HG03159 (cell line): ENCODE measurements around the gene CCER1.
A peak's percentile ranks its signal among the peaks of the same experiment; 100 is the strongest.
"Not testable (repeated sequence)": the region's sequence is repeated elsewhere in the genome, so short reads cannot be mapped to it uniquely, and the experiment has no call there.

Experiments used
- ATAC-seq: cut with Tn5 transposase; IDR thresholded peaks from one replicate; pipeline ENCODE4 v1.9.1; 2021; ENCODE audit warnings: mild to moderate bottlenecking, moderate library complexity; ENCODE audit not compliant: unreplicated experiment

Gene CCER1, protein sequence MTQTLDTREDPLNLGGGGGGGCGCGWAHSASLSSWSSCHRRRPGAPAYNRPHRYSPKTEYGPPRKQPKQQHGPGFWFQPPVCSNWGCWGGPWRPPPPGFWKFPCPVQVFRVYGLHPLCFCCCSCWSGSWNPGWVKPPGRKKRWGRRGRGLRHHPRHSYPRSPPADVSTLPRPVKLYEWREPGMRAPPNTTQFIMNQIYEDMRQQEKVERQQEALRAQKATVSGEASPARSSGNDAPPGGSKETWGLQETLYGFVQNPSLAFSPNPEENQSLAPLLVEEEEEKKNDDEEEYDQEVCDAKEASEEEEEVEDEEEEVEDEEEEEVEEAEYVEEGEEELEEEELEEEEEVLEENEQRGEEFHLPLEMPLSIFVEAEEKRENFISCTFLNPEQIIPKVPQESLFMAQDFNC

DNA sequence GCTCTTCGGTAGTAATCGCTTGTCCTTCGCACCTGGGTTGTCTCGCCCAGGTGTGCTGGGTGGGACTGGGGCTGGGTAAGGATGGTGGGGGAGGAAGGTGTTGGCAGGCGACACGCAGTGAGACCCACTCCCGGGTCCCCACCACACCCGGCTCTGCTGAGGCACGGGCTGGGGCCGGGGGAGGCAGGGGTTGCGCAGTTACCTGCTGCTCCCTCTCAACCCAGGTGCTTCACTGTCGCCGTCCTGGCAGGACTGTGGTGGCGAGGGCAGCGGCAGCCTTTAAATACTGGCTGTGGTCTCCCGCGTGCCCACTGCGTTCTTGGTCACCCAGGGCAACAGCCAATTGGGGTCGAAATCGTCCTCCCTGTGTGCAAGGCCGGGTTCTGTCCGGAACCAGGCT lies at the start of gene CCER1:
Gene CCER1 (minus strand): TSS at position 256 of the 400 bp plus-strand sequence. CDS start 434 bp downstream, outside the sequence.
- no peak for ATAC-seq

DNA sequence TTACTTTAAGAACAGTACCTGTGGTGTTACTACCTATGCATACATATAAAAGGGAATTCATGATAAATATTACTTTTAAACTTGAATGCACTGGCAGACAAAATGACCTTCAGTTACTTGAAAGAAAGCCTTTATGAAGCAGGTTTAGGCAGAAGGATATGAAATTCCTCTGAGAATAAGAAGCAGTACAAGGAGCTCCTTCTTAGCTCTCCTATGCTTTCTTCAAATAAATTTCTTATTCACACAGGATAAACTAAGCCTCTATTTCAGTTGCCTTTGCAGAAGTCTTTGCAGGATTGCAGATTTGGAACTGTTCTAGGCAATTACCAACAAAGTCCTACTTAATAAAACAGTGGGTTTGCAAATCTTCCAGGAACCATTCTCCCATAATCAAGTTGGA lies 48.8 kb upstream of the CCER1 start:
- no peak for ATAC-seq

DNA sequence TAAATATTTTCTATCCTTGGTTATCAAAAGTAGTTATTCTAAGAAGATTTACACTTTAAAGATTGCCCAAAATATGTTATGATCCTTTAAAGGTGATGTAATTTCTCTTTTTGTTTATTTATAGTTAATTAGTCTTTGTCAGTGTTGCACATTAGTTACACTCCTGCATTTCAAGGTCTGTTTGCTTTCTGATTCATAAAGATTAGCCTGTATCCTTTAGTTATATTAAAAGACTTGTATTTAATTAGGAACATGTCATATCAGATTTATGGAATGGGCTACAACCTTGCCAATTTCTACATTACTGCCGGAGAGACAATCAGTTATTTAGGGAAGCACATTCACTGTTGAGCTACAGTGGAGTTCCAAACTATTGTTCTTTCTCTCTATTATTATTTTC lies 46.3 kb upstream of the CCER1 start:
- no peak for ATAC-seq

DNA sequence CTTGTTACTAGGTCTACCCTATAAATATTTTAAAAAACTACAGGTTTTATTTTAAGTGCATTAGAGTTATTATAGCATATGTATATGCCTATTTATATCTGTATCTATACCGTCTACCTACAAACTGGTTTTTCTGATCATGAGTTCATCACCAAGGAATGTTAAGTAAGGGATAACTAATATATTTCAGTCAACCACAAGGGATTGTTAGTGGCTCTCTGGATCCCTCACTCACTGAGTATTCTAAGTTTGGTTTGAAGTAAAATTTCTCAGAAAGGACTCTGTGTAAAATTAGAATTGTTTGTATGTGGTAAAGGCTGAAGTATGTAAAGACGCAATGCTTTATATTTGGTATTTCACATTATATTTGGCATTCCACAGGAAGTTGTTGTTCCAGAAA lies 45.0 kb upstream of the CCER1 start:
- no peak for ATAC-seq

DNA sequence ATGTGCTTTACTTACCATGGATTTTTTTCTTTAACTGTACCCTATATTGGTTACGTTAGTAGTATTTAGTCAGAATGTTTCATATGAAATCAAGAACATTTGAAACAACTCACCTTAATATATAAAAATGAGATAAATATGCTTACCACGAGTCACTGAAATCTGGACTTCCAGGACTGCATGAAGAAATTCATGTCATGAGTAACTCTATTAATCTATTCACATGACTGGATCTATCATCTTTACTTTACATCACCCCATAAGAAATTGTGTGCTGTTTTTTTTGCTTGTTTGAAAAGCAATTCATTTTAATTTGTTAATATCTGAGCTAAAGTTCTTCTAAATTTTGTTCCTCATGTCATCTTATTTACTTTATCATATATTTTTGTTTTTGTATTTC lies 44.6 kb upstream of the CCER1 start:
- ATAC-seq = no peak

DNA sequence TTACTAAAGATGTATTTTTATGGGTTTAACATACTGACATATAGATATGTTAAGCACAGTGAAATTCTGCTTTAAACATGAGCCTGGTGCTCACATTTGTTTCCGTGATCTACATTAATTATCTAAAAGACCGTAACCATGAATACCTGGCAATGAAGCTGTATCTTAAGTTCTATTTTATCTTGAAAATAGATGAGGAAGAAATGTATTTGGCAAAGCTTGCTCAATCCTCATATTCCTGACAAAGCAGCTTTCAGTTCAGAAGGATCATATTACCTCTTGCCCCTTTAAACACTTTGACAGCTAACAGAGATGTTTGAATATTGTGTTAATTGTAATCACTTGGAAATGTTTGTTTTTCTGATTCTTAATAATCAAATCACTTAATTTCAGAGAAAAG lies 40.0 kb upstream of the CCER1 start:
- ATAC-seq = no peak

DNA sequence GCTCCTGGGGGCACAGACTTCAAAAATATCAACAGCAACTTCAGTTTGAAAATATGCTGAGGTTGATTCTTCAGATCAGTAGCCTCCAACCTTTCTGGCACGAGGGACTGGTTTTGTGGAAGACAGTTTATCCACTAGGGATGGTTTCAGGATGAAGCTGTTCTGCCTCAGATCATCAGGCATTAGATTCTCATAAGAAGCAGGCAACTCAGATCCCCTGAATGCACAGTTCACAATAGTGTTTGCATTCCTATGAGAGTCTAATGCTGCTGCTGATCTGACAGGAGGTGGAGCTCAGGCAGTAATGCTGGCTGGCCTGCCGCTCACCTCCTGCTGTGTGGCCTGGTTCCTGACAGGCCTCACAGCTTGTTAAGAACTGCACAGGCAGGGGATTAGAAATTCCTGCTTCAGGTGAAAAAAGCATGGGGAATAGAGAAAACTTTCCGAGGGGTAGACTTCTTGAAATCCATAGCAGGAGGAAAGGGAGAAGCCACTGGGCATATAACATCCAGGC lies 37.0 kb upstream of the CCER1 start:
- no peak for ATAC-seq

DNA sequence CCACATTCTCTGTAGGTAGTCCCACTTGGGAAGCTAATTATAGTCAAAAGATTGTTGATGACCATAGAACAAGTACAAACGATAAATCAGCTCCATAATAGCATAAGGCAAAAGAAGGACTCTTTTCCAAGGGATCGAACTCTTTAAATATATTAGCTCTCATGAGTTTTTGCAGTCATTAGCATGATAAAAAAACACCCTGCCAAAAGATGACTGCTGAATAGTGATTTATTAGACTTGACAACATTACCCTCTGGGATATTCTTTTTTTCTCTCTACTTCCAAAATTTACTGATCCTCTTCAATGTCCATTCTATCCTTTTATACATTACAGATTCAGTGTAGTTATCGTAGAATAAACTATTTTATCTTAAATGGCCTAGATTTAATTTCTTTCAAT lies 35.6 kb upstream of the CCER1 start:
- ATAC-seq = no peak

DNA sequence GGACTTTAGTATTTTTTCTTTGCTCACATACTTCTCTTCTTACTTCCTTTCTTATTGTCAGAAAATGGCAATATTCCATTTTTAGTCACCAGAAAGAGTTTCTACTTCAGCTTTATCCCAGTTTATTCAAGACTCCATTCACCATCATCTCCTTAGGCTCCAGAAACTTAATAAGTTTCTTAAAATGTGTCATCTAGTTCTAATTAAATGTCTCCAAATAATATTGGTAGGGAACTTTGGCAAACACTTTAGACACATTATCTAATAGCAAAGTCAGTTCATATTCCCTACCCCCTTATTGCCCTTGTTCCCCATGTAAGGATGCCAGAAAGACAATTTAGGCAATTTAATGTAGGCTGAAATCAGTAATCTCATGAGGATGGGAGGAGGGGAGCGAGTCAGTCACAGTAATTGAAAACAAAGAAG lies 34.7 kb upstream of the CCER1 start:
- ATAC-seq = no peak

DNA sequence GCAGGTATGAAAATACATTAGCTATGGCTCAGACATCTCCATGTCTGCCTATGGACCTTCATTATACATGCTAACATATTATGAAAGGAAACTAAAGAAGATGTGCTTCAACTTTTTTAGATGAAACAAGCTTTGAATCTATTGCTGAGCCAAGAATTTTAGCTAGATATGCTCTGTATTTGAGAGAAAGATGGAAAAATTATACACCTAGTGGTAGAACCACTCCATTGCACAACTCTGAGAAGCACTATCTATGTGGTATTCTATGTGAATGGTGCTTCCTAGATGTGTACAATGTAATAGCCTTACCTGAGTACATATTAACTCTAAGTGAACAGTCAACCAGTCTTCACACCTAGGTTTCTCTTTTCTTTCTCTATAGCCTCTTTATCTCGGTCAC lies 32.5 kb upstream of the CCER1 start:
- ATAC-seq = peak; percentile 87

DNA sequence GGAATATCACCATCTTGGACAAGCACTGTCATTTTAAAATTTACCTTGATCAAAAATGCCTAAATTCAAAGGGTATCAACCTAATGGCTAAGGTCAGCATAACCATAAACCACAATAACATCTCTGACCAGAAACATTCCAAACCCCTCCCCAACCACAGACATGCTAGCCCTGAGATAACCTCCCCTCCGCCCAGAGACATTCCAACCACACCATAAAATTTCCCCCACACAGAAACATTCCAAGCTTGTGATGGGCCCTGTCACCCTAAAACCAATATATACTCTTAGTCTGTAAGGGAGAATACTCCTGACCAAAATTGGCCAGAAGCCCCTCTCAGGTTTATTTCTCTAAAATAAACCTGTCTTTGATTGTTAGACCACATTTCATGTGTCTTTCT lies 32.1 kb upstream of the CCER1 start:
- ATAC-seq = no peak

DNA sequence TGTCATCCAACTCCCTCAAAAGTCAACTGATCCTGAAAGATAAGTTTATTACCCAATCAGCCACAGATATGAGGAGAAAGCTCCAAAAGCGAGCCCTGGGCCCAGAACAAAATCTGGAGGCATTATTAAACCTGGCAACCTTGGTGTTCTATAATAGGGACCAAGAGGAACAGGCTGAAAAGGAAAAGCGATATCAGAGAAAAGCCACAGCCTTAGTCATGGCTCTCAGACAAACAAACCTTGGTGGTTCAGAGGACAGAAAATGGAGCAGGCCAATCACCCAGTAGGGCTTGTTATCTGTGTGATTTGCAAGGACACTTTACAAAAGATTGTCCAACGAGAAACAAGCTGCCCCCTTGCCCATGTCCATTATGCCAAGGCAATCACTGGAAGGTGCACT lies 30.4 kb upstream of the CCER1 start:
- ATAC-seq = not testable (repeated sequence)

DNA sequence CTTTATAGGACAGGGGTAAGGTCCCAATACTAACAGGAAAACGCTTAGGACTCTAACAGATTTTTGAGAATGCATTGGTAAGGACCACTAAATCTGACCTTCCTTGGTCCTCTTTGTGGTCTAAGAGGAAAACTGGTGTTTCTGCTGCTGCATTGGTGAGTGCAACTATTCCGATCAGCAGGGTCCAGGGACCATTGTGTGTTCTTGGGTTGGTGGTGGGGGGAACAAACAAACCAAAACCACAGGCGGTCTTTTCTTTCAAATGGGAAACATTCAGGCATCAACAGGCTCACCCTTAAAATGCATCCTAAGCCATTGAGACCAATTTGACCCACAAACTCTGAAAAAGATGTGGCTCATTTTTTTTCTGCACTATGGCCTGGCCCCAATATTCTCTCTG lies 29.1 kb upstream of the CCER1 start:
- ATAC-seq = no peak

DNA sequence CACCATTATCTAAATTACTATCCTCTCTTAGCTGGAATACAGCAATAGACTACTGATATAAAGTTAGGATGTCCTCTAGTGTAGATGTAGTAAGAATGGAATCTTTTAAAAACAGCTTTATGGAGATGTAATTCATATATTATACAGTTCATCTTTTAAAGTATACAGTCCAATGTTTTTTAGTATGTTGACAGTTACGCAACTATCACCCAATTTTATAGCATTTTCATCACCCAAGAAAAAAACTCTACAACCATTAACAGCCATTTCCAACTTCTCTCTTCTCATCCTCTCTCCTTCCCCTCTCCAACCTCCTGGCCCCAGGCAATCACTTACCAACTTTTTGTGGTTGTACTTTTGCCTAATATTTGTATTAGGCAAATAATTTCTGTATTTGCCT lies 27.2 kb upstream of the CCER1 start:
- no peak for ATAC-seq

DNA sequence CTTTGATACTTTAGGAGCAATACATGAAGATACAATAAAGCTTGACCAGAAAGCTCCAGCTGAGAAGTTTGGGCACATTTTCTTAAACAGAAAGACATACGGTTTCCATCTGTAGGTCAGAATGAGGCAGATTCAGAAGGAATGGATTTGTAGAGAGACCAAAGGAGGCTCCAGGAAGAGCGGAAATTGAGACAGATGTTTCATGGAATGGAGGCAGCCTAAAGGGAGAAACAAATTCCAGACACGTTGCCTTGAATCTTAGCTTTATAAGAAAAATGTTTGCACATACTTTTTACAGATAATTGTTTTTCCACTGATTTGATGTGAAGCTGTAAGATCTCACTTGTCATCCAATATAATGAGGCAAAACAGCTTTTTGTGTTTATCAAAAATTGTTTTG lies 25.0 kb upstream of the CCER1 start:
- ATAC-seq = no peak

DNA sequence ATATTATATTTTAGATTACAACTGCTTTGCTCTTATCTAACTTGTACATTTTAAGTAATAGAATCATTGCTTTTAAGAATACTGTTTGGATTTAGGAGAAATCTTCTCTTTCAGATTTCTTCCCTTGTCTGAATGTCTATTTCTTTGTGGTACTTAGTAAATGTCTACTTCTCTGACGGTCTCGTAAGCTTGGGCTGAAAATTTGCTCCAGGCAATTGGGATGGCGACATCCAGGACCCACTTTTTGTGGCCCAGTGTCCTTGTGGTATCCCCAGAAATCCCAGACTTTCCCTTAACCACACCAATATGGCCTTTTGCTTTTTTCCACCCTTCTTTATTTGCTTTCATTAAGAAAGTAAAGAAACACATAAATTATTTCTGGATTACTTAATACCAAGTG lies 24.0 kb upstream of the CCER1 start:
- no peak for ATAC-seq

DNA sequence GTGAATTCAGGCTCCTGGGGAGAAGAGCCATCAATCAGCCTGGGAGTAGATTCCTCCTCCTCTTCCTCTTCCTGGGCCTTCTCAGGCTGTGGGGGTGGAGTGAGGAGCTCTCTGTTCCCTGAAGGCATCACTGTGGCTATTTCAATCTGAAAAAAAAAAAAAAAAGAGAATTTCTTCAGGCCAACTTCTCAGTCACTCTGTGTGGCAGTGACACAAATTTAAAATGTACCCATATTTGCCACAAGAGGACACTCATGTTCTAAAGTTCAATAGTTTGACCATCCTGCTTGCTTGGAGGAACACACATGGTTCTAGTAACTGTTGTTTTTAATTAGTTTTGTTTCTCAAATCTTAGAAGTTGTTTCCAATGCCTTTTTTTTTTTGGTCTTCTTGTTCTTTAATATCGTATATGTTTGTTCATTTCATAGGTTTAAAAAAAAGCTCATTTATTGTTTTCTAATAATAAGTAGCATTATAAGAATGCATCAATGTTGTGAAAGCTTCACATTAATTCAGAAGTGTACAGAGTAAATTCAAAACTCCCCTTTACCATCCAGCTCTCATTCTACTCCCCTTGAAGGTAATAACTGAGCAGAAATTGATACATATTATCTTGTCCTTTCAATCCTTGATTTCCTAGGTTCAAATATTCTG lies 23.3 kb upstream of the CCER1 start:
- ATAC-seq = peak; percentile 86

DNA sequence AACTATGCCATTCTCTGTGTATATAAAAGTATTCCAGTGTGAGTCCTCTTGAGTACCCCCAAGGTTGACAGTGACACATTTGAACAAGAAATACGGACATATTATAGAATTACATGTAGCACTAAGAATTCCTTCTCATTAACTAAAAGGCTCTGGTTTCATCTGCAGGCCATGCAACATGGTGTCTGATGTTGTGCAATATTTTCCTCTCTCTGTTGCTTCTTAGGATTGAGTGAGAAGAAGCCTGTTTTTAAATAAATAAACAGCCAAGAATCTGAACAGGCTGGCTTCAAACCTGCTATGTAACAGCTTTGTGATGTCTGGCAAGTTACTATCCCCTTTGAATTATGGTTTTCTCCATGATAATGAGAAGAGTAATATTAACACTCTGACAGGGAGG lies 22.2 kb upstream of the CCER1 start:
- no peak for ATAC-seq

DNA sequence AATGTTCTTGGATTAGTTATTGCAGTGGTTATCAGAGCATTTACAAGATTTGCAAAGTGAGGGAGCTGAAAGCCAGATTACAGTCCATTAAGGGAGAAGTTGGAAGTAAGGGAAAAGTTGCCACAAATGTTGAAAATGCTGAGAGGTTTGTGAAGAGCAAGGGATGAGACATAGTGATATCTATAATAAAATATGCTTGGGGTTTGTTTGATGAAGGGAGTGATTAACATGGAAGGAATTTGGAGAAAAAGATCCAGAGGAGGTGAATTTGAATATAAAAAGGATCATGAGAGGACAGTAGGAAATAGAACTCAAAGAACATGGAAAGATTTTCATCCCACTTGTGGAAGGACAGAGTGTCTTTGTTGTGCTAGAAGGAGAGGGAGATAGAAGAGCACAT lies 19.3 kb upstream of the CCER1 start:
- no peak for ATAC-seq

DNA sequence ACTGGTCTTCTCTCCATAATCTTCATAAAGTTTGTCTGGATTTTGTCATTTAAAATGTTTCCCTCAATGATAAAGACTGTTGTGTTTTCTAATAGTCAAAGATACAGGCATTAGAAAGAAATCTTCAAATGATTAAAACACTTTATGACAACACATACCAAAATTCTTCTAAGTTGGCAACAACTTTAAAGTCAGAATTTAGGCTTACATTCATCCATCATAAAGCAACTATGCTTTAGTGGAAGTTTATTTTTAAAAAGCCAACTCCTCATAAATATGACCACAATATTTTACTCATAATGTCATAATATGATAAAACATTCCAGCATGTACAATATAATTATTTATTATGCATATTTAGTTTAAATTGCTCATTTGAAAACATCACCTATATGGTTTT lies 17.2 kb upstream of the CCER1 start:
- no peak for ATAC-seq

DNA sequence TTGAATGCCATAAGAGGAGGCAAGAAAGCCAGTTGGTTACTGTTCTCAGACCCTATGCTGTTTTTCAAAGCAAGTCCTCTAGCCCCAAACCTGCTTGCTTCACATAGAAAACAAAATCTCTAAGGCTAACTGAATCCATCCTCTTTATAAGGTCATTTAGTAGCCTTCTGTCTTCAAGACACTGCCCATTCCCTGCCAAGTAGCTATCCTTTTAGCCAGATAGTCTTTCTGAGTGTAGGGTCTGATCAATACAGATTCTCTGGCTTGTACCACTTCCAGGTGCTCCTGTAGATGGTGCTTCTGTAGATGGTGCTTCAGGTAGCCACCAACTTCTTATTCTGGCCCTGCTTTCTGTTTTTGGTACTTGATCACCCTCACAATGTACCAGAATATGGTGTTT lies 15.9 kb upstream of the CCER1 start:
- no peak for ATAC-seq

DNA sequence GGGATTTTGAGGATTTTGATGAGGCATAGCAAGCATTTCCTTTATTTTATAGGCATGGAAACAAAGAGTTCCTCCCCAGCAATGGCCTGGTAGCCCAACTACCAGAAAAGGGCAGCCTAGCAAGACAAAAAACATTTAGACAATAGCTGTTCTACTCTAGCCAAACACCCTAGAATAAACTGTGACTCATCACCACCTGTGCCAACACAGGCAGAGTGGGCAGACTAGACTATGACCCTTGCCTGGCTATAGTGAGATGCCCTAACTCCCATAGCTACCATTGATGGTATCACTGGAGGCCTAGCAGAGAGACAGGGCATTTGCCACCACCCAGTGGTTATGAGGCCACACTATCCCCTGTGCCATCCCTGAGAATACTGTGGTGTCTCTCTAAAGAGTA lies 15.5 kb upstream of the CCER1 start:
- ATAC-seq = no peak
